Measurements from ENCODE around the gene TST.

DNA sequence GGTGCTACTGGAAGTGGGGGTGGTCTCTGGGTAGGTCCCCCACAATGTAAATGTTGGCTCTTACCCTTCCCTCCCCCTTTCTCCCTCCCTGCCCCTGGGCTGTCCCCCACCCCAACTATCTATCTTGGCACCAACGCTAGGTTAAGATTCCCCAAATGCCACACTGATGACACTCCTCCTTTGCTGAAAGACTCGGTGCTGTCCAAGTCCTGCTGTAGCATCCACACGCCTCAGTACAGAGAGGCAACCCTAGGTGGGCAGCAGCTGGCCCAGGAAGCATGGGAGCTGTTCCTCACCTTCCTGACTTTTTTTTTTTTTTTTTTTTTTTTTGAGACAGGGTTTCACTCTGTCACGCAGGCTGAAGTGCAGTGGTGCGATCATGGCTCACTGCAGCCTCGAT, 28.9 kb upstream of the TST start:
- TF ChIP-seq ZNF76 (CRISPR knock-in tag; IDR thresholded peaks at IDR 0.05; ENCODE audit: borderline replicate concordance) (no peak), RAD21 (CRISPR knock-in tag; conservative IDR thresholded peaks at IDR 0.05 in 1 of 2, IDR thresholded peaks at IDR 0.05 in 1 of 2) (no peak), ZNF707 (CRISPR knock-in tag; conservative IDR thresholded peaks at IDR 0.05) (no peak), JUNB (CRISPR knock-in tag; conservative IDR thresholded peaks at IDR 0.05) (no peak), EZH2 (IDR thresholded peaks at IDR 0.05; ENCODE audit: borderline replicate concordance, low read depth, low read length) (no peak), ZNF3 (CRISPR knock-in tag; IDR thresholded peaks at IDR 0.05) (no peak)
- TF ChIP-seq, protein P1, sequence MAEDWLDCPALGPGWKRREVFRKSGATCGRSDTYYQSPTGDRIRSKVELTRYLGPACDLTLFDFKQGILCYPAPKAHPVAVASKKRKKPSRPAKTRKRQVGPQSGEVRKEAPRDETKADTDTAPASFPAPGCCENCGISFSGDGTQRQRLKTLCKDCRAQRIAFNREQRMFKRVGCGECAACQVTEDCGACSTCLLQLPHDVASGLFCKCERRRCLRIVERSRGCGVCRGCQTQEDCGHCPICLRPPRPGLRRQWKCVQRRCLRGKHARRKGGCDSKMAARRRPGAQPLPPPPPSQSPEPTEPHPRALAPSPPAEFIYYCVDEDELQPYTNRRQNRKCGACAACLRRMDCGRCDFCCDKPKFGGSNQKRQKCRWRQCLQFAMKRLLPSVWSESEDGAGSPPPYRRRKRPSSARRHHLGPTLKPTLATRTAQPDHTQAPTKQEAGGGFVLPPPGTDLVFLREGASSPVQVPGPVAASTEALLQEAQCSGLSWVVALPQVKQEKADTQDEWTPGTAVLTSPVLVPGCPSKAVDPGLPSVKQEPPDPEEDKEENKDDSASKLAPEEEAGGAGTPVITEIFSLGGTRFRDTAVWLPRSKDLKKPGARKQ (CRISPR knock-in tag; IDR thresholded peaks at IDR 0.05): no peak
- TF ChIP-seq, protein P2, sequence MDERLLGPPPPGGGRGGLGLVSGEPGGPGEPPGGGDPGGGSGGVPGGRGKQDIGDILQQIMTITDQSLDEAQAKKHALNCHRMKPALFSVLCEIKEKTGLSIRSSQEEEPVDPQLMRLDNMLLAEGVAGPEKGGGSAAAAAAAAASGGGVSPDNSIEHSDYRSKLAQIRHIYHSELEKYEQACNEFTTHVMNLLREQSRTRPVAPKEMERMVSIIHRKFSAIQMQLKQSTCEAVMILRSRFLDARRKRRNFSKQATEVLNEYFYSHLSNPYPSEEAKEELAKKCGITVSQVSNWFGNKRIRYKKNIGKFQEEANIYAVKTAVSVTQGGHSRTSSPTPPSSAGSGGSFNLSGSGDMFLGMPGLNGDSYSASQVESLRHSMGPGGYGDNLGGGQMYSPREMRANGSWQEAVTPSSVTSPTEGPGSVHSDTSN (CRISPR knock-in tag; IDR thresholded peaks at IDR 0.05; ENCODE audit: low read depth): no peak
- TF ChIP-seq, protein P2 (tag; conservative IDR thresholded peaks at IDR 0.05; ENCODE audit: low read depth): no peak

All from K562 (cell line).